H9 (cell line): Measurements from ENCODE around the gene DNER. TPM values are rescaled to one million over a fixed set of nuclear protein-coding genes. Genes with fewer than 3 reads are reported as not detected.

Experiments
- DNase-seq: peaks from one replicate; pipeline ENCODE4 v3.0.0-alpha.2; 2017
- H2AFZ ChIP-seq: one replicate; pipeline ENCODE4 v1.6.1; 2013; ENCODE audit warnings: mild to moderate bottlenecking, low read length, control low read depth, moderate library complexity
- H2AK5ac ChIP-seq: 2 replicates; pipeline ENCODE4 v1.6.1; 2013; ENCODE audit warnings: low read length, control low read depth, mixed read lengths; ENCODE audit not compliant: insufficient read length
- H2BK120ac ChIP-seq: one replicate; pipeline ENCODE4 v1.6.1; 2013; ENCODE audit warnings: low read depth, mild to moderate bottlenecking, low read length, control low read depth, inconsistent platforms; ENCODE audit not compliant: poor library complexity, severe bottlenecking
- H2BK12ac ChIP-seq: 2 replicates; pipeline ENCODE4 v1.6.1; 2013; ENCODE audit warnings: low read length, control low read depth, mixed read lengths, low read depth; ENCODE audit not compliant: insufficient read length
- H2BK15ac ChIP-seq: 2 replicates; pipeline ENCODE4 v1.6.1; 2013; ENCODE audit warnings: low read depth, low read length, control low read depth
- H2BK20ac ChIP-seq: one replicate; pipeline ENCODE4 v1.6.1; 2013; ENCODE audit warnings: low read depth, mild to moderate bottlenecking, low read length, control low read depth, inconsistent platforms; ENCODE audit not compliant: poor library complexity, severe bottlenecking
- H2BK5ac ChIP-seq: 2 replicates; pipeline ENCODE4 v1.6.1; 2013; ENCODE audit warnings: low read length, control low read depth, mixed read lengths; ENCODE audit not compliant: insufficient read length
- H3K14ac ChIP-seq: 2 replicates; pipeline ENCODE4 v1.6.1; 2013; ENCODE audit warnings: low read length, control low read depth; ENCODE audit not compliant: insufficient read depth
- H3K18ac ChIP-seq: 2 replicates; pipeline ENCODE4 v1.6.1; 2013; ENCODE audit warnings: low read depth, mild to moderate bottlenecking, mixed read lengths, low read length, control low read depth; ENCODE audit not compliant: insufficient read length
- H3K23ac ChIP-seq: 2 replicates; pipeline ENCODE4 v1.6.1; 2013; ENCODE audit warnings: low read length, control low read depth, mixed read lengths, low read depth; ENCODE audit not compliant: insufficient read length
- H3K23me2 ChIP-seq: 2 replicates; pipeline ENCODE4 v1.6.1; 2013; ENCODE audit warnings: low read depth, mild to moderate bottlenecking, mixed read lengths, low read length, control low read depth; ENCODE audit not compliant: insufficient read length, poor library complexity, severe bottlenecking
- H3K27ac ChIP-seq: 2 replicates; pipeline ENCODE4 v1.5.1; 2013; ENCODE audit warnings: low read length, control low read depth, mixed read lengths, low read depth; ENCODE audit not compliant: insufficient read length
- H3K27me3 ChIP-seq: 2 replicates; pipeline ENCODE4 v1.6.1; 2013; ENCODE audit warnings: low read length, control low read depth, inconsistent platforms; ENCODE audit not compliant: insufficient read depth
- H3K4ac ChIP-seq: 2 replicates; pipeline ENCODE4 v1.6.1; 2013; ENCODE audit warnings: low read depth, mild to moderate bottlenecking, control low read depth, inconsistent platforms, low read length, moderate library complexity
- H3K4me1 ChIP-seq: 2 replicates; pipeline ENCODE4 v1.6.1; 2013; ENCODE audit warnings: low read length, control low read depth, inconsistent platforms; ENCODE audit not compliant: insufficient read depth
- H3K4me2 ChIP-seq: 2 replicates; pipeline ENCODE4 v1.6.1; 2013; ENCODE audit warnings: low read length, control low read depth, mixed read lengths; ENCODE audit not compliant: insufficient read length, insufficient read depth
- H3K56ac ChIP-seq: 2 replicates; pipeline ENCODE4 v1.6.1; 2013; ENCODE audit warnings: low read depth, mild to moderate bottlenecking, mixed read lengths, low read length, control low read depth; ENCODE audit not compliant: insufficient read length
- H3K79me1 ChIP-seq: 2 replicates; pipeline ENCODE4 v1.6.1; 2013; ENCODE audit warnings: low read depth, mild to moderate bottlenecking, moderate library complexity, low read length, control low read depth, inconsistent platforms; ENCODE audit not compliant: insufficient read depth, poor library complexity, severe bottlenecking
- H3K79me2 ChIP-seq: 2 replicates; pipeline ENCODE4 v1.6.1; 2013; ENCODE audit warnings: low read length, control low read depth, inconsistent platforms; ENCODE audit not compliant: insufficient read depth
- H3K9ac ChIP-seq: 2 replicates; pipeline ENCODE4 v1.6.1; 2013; ENCODE audit warnings: low read length, control low read depth, mixed read lengths; ENCODE audit not compliant: insufficient read length; ENCODE audit errors: extremely low read depth
- H3K9me3 ChIP-seq: one replicate; pipeline ENCODE4 v1.6.1; 2013; ENCODE audit warnings: low read depth, low read length, inconsistent platforms; ENCODE audit not compliant: control insufficient read depth
- H3T11ph ChIP-seq: one replicate; pipeline ENCODE4 v1.6.1; 2013; ENCODE audit warnings: mild to moderate bottlenecking, low read length, control low read depth, inconsistent platforms
- H4K20me1 ChIP-seq: one replicate; pipeline ENCODE4 v1.6.1; 2013; ENCODE audit not compliant: control insufficient read depth, insufficient read length, insufficient read depth
- H4K5ac ChIP-seq: 2 replicates; pipeline ENCODE4 v1.6.1; 2013; ENCODE audit warnings: low read depth, mild to moderate bottlenecking, mixed read lengths, low read length, control low read depth; ENCODE audit not compliant: insufficient read length
- H4K8ac ChIP-seq: replicated peaks from 2 replicates; pipeline ENCODE4 v1.6.1; 2013; ENCODE audit warnings: low read length, control low read depth, mixed read lengths, low read depth; ENCODE audit not compliant: insufficient read length
- H4K91ac ChIP-seq: 2 replicates; pipeline ENCODE4 v1.6.1; 2013; ENCODE audit warnings: low read depth, mild to moderate bottlenecking, moderate library complexity, mixed read lengths, low read length, control low read depth; ENCODE audit not compliant: insufficient read length
- H3K27ac Mint-ChIP-seq, 3 experiments: 2 replicates in 2 of 3; 3 replicates in 1 of 3; pipeline ENCODE4 v1.8.0; 2020 to 2021; ENCODE audit warnings: mixed read lengths in 3 of 3, mild to moderate bottlenecking in 1 of 3, moderate library complexity in 1 of 3
- H3K27me3 Mint-ChIP-seq: 2 replicates; pipeline ENCODE4 v1.8.0; 2021; ENCODE audit warnings: low read depth, mild to moderate bottlenecking, moderate library complexity, mixed read lengths
- H3K36me3 Mint-ChIP-seq, 3 experiments: 2 replicates in 2 of 3; 3 replicates in 1 of 3; pipeline ENCODE4 v1.8.0; 2020 to 2021; ENCODE audit warnings: low read depth in 3 of 3, mixed read lengths in 3 of 3; ENCODE audit not compliant: insufficient read depth in 1 of 3
- H3K4me1 Mint-ChIP-seq, 2 experiments: 2 replicates each; pipeline ENCODE4 v1.8.0; 2020; ENCODE audit warnings: mixed read lengths in 2 of 2
- H3K4me3 Mint-ChIP-seq, 2 experiments: 2 replicates in 1 of 2; 3 replicates in 1 of 2; pipeline ENCODE4 v1.8.0; 2020 to 2021; ENCODE audit warnings: mild to moderate bottlenecking in 2 of 2, mixed read lengths in 2 of 2, moderate library complexity in 1 of 2
- H3K9me3 Mint-ChIP-seq, 2 experiments: 2 replicates in 1 of 2; 3 replicates in 1 of 2; pipeline ENCODE4 v1.8.0; 2020; ENCODE audit warnings: mild to moderate bottlenecking in 2 of 2, mixed read lengths in 2 of 2, moderate library complexity in 1 of 2
- CTCF ChIP-seq: fragments of 200-600 bp; sonication (generic); conservative IDR thresholded peaks from 3 replicates; pipeline ENCODE4 v1.8.0; 2021; ENCODE audit warnings: antibody characterized with exemption, mild to moderate bottlenecking
- WGBS: extraction: QIAGEN DNeasy Blood & Tissue Kit; methylation state at CpG from one replicate; pipeline ENCODE4 v1.1.7; 2013; ENCODE audit warnings: missing lambda C conversion rate, low lambda C conversion rate, mixed read lengths; ENCODE audit not compliant: insufficient read length; ENCODE audit errors: extremely low coverage; 5-methylcytosine and 5-hydroxymethylcytosine counted together
- total RNA-seq: library from RNA; stranded (reverse); gene quantifications from 2 replicates; pipeline ENCODE4 v1.2.1, GENCODE V29; 2021

DNER gene
- total RNA-seq, 1 experiment from 2014 or later: 1.0 TPM

DNA sequence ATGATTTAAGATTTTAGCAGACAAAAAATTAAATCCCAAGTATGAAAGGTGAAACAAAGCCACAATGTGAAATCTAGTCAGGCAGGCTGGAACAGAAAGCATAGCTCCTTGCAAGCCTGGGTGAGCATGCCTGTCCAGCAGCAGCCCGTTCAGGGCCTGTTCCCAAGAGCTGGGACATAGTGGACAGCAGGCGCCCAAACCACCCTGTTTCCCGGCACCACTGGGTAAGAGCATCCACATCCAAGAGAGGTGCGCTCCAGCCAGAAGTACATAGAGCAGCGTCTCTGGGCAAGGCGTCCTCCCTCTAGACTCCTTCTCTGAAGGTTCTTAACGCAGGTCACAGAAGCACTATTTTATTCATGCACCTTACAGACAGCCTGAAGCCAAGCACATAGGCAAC, 80.8 kb downstream of the DNER start:
- no peak overlapping the region for H3K56ac ChIP-seq
- no peak for TF ChIP-seq CTCF
- H2AK5ac ChIP-seq: no peak overlapping the region
- no peak for DNase-seq
- no peak overlapping the region for H3K18ac ChIP-seq
- no peaks in the 10 kb centered on the region for H3K4me1 ChIP-seq
- Mint-ChIP-seq H3K27ac (no peak overlapping the region), H3K4me1 (peaks cover 3 to 4% of the 10 kb centered on the region in 2 experiments; a peak in 1 of 4 replicates), H3K9me3 (no peaks in the 10 kb centered on the region; a peak in 1 of 5 replicates), H3K4me3 (no peak overlapping the region), H3K27me3 (no peaks in the 10 kb centered on the region; the same call in 1 of the 2 replicates), H3K36me3 (no peaks in the 10 kb centered on the region)
- H3T11ph ChIP-seq: no peak overlapping the region
- no peaks in the 10 kb centered on the region for H3K9me3 ChIP-seq
- H2AFZ ChIP-seq: no peak overlapping the region
- no peak overlapping the region for H3K14ac ChIP-seq
- no peaks in the 10 kb centered on the region for H3K79me2 ChIP-seq
- no peak overlapping the region for H4K91ac ChIP-seq
- no peaks in the 10 kb centered on the region for H3K23me2 ChIP-seq
- H3K4ac ChIP-seq: no peak overlapping the region
- no peak overlapping the region for H2BK20ac ChIP-seq
- no peak overlapping the region for H2BK5ac ChIP-seq
- H2BK15ac ChIP-seq: no peak overlapping the region
- no peak overlapping the region for H4K8ac ChIP-seq
- no peak overlapping the region for H3K23ac ChIP-seq
- no peaks in the 10 kb centered on the region for H3K79me1 ChIP-seq
- no peaks in the 10 kb centered on the region for H4K20me1 ChIP-seq
- no peak overlapping the region for H4K5ac ChIP-seq
- no peak overlapping the region for H3K27ac ChIP-seq
- H3K27me3 ChIP-seq: no peaks in the 10 kb centered on the region
- H3K9ac ChIP-seq: no peak overlapping the region
- no peak overlapping the region for H3K4me2 ChIP-seq
- no CpG with 5 or more reads among the region's 7 CpGs for WGBS
- no peak overlapping the region for H2BK12ac ChIP-seq
- no peak overlapping the region for H2BK120ac ChIP-seq
